ENCODE results near the gene KCNJ12. TPM values are rescaled to one million over a fixed set of nuclear protein-coding genes. Genes with fewer than 3 reads are reported as not detected.

KCNJ12 gene
- total RNA-seq, 2 donors from 2014 or later = 0.52 to 0.99 TPM

DNA sequence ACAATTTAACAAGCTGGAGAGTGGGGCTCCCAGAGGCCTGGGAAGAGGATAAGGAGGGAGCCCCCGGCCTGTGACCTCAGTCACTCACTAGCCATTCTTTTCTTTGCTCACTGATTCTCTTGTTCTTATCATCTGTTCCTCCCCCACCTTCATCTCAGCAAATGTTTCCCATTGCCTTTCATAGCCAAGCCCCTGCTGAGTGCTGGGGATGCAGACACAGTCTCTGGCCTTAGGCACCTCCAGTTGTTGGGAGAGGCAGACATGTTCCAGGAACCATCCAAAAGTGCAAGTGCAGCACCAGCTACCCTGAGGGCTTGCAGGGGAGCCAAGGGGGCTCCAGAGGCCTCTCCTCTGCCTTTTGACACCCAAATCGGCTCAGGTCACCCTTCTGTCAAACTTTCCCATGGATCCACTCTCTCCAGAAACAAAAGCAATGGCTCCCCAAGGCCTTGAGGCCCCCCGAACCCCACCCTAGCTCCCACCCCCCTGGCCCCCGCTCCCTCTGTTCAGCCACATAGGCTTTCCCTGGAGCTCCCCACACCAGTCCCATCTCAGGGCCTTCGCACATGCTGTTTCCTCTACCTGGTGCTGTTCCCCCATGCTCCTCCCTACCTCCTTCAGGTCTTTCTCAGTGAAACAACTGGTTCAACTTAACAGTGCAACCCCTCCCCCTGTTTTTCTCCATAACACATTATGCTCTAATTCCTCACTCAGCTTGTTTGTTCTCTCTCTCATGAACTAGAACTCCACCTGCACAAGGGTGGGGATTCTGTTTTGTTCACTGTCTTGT is 14.9 kb upstream of the KCNJ12 start:
- intact Hi-C loops (cut with DNase I) = no loop called here
- Histone ChIP-seq H3K27me3 (no peaks in the 10 kb centered on the region), H3K4me3 (no peak overlapping the region), H3K27ac (no peak overlapping the region), H3K9me3 (no peaks in the 10 kb centered on the region), H3K36me3 (replicated peaks in 1 of 2; ENCODE audit: insufficient read depth in 1 of 2, low read depth in 2 of 2) (no peaks in the 10 kb centered on the region), H3K4me1 (no peaks in the 10 kb centered on the region)
- 65 to 69% methylated on average over 4 to 5 of the region's 5 CpGs for WGBS, 2 donors
- DNase-seq (no peak), ATAC-seq (no peak)
- TF ChIP-seq POLR2A (IDR thresholded peaks at IDR 0.05) = no peak
- TF ChIP-seq, protein P1, sequence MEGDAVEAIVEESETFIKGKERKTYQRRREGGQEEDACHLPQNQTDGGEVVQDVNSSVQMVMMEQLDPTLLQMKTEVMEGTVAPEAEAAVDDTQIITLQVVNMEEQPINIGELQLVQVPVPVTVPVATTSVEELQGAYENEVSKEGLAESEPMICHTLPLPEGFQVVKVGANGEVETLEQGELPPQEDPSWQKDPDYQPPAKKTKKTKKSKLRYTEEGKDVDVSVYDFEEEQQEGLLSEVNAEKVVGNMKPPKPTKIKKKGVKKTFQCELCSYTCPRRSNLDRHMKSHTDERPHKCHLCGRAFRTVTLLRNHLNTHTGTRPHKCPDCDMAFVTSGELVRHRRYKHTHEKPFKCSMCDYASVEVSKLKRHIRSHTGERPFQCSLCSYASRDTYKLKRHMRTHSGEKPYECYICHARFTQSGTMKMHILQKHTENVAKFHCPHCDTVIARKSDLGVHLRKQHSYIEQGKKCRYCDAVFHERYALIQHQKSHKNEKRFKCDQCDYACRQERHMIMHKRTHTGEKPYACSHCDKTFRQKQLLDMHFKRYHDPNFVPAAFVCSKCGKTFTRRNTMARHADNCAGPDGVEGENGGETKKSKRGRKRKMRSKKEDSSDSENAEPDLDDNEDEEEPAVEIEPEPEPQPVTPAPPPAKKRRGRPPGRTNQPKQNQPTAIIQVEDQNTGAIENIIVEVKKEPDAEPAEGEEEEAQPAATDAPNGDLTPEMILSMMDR (IDR thresholded peaks at IDR 0.05) = no peak

DNA sequence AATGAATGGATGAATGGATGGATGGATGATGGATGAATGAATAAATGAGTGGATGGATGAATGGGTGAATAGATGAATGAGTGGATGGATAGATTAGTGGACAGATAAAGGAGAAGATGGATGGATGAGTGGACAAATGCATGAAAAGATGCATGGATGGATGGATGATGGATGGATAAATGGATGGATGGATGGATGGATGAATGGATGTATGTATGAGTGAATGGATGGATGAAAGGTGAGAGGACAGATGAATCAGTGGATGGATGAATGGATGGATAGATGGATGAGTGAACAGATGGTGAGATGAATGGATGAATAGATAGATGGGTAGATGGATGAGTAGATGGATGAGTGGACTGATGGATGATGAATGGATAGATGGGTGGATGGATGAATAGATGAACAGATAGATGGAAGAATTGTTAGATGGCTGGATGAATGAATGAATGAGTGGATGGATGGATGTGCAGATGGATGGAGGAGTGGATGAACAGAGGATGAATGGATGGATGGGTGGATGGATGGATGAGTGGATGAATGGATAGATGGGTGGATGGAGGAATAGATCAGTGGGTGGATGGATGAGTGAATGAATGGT is 13.7 kb upstream of the KCNJ12 start:
- TF ChIP-seq, protein P1 (IDR thresholded peaks at IDR 0.05) = no peak
- TF ChIP-seq POLR2A (IDR thresholded peaks at IDR 0.05) = no peak
- DNase-seq = no peak
- H3K9me3 ChIP-seq = no peaks in the 10 kb centered on the region
- no peak for ATAC-seq
- no peak overlapping the region for H3K27ac ChIP-seq
- H3K4me3 ChIP-seq = no peak overlapping the region
- intact Hi-C loops (cut with DNase I) = no loop called here
- no peaks in the 10 kb centered on the region for H3K27me3 ChIP-seq
- no peaks in the 10 kb centered on the region for H3K4me1 ChIP-seq
- H3K36me3 ChIP-seq (replicated peaks in 1 of 2; ENCODE audit: insufficient read depth in 1 of 2, low read depth in 2 of 2) = no peaks in the 10 kb centered on the region

DNA sequence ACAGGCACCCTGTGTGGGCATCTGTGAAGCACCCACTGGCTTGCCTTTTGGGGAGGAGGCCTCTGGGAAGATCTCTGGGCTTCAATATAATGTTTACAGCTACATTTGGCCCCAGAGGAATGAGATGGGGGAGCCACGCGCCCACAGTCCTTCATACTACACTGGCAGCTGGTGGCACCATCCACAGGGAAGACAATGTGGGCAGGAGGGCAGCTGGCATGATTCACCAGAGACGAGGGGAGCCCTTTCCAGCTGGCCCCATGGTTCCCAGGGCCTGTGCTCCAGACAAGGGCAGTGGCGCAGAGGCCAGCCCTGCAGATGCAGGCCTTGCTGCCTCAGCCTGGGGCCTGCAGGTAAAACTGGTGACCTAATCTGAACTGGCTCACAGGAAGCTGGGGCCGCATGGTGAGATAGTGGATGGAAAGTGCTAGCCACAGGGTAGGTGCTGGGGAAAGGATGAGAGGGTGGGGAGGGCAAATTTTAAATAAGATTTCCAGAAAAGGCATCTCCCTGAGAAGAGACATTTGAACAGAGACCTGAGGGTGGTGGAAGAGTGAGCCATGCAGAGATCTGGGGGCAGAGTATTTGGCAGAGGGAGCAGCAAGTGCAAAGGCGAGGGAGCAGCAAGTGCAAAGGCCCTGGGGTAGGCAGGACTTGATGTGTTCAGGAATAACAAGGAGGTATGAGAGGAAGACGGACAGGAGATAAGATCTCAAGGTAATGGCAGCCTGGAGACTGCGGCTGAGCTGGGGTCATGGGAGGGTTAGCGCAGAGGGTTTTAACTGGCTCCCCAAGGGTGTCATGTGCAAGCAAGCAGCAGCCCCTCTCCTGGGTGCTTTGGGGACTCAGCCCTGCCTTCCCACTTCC is 12.1 kb upstream of the KCNJ12 start:
- intact Hi-C loops (cut with DNase I) = no loop called here
- ATAC-seq (no peak), DNase-seq (no peak)
- Histone ChIP-seq H3K4me3 (no peak overlapping the region), H3K27me3 (no peaks in the 10 kb centered on the region), H3K4me1 (no peaks in the 10 kb centered on the region), H3K36me3 (replicated peaks in 1 of 2; ENCODE audit: insufficient read depth in 1 of 2, low read depth in 2 of 2) (no peaks in the 10 kb centered on the region), H3K27ac (no peak overlapping the region), H3K9me3 (no peaks in the 10 kb centered on the region)
- TF ChIP-seq, protein P1 (IDR thresholded peaks at IDR 0.05) = no peak
- no peak for TF ChIP-seq POLR2A (IDR thresholded peaks at IDR 0.05)
- WGBS, 2 donors = 79 to 82% methylated on average over 9 of the region's 9 CpGs

DNA sequence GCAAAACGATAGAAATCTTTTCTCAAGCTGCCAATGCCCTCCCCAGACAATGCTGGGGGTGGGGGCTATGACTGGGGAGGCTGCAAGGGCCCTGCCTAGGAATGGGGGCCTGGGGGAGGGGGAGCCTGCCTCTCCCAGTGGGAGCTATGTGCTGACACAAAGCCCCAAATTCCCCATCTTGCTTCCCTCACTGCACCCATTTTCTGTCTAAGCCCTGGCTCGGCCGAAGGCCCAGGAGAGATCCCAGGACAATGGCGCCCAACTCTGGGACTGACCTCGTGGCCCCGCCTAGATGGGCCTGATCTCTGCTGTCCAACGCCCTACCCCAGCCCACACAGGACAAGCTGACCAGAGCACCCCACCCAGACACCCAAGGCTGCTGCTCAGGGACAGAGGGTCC is 11.1 kb upstream of the KCNJ12 start:
- Histone ChIP-seq H3K27me3 (no peaks in the 10 kb centered on the region), H3K9me3 (no peaks in the 10 kb centered on the region), H3K27ac (no peak overlapping the region), H3K36me3 (replicated peaks in 1 of 2; ENCODE audit: insufficient read depth in 1 of 2, low read depth in 2 of 2) (no peaks in the 10 kb centered on the region), H3K4me3 (no peak overlapping the region), H3K4me1 (no peaks in the 10 kb centered on the region)
- WGBS, 2 donors = 43 to 79% methylated on average over 1 to 7 of the region's 7 CpGs
- TF ChIP-seq POLR2A (IDR thresholded peaks at IDR 0.05) = no peak
- TF ChIP-seq, protein P1 (IDR thresholded peaks at IDR 0.05) = no peak
- DNase-seq (no peak), ATAC-seq (no peak)
- intact Hi-C loops (cut with DNase I) = no loop called here
